K562 (cell line): ENCODE results near the gene TTLL8.

ENCODE experiments used
- ZNF253 ChIP-seq: fragments of 250-450 bp; sonication (Bioruptor Pico); conservative IDR thresholded peaks from 2 replicates; pipeline ENCODE4 v1.6.1; 2021; ENCODE audit warnings: mild to moderate bottlenecking
- TF ChIP-seq, protein P1 (sequence below): IDR thresholded peaks from 2 replicates; pipeline ENCODE4 v1.6.1; 2016; ENCODE audit warnings: missing genetic modification characterization, missing compliant biosample characterization

DNA sequence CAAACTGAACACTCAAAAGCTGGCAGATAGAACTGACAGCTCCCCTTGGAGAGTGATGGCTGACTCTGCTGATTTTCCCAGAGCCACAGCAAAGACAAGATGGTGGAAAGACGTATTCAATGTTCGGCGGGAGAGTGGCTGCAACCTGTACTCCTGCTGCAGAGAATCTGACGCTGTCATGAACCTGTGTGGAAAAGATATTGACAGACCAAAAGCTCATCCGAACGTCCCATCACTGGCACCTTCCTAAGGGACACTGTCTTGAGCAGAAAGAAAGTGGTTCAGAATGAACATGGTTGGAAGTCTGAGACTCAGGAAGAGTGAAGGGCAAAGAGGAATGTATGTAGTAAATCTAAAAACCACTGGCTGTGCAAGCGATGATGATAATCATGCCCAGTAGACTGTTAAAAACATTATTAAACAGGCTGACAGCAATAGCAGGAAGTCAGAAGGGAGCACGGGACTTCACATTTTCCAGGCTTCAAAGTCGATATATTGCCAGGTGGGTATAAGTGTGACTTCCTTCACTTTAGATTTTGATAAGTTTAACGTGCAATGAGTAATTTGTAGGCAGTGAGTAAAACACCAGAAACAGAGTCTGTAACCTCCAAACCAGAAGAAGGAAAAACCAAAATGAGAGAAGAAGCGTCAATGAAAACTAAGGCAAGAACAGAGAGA is 39.4 kb downstream of the TTLL8 start:
- no peak for TF ChIP-seq ZNF253 (CRISPR knock-in tag)
- TF ChIP-seq, protein P1, sequence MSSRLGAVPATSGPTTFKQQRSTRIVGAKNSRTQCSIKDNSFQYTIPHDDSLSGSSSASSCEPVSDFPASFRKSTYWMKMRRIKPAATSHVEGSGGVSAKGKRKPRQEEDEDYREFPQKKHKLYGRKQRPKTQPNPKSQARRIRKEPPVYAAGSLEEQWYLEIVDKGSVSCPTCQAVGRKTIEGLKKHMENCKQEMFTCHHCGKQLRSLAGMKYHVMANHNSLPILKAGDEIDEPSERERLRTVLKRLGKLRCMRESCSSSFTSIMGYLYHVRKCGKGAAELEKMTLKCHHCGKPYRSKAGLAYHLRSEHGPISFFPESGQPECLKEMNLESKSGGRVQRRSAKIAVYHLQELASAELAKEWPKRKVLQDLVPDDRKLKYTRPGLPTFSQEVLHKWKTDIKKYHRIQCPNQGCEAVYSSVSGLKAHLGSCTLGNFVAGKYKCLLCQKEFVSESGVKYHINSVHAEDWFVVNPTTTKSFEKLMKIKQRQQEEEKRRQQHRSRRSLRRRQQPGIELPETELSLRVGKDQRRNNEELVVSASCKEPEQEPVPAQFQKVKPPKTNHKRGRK (tag), result no peak
